KMS-11 (cell line): ENCODE measurements around the gene TTC21A.

ENCODE experiments used
- H2AFZ ChIP-seq: fragments of 200-600 bp; sonication (generic); 2 replicates; pipeline ENCODE4 v1.6.1; 2016; ENCODE audit warnings: antibody characterized with exemption, mixed run types, low read depth
- H3K27ac ChIP-seq: fragments of 200-600 bp; sonication (generic); 2 replicates; pipeline ENCODE4 v1.6.1; 2016; ENCODE audit warnings: mild to moderate bottlenecking, mixed run types
- H3K27me3 ChIP-seq: fragments of 200-600 bp; sonication (generic); 2 replicates; pipeline ENCODE4 v1.6.1; 2017; ENCODE audit warnings: mild to moderate bottlenecking, low read depth, mixed run types, moderate library complexity; ENCODE audit not compliant: insufficient read depth
- H3K36me3 ChIP-seq: fragments of 200-600 bp; sonication (generic); 2 replicates; pipeline ENCODE4 v1.6.1; 2017; ENCODE audit warnings: mild to moderate bottlenecking, mixed run types; ENCODE audit not compliant: insufficient read depth
- H3K4me1 ChIP-seq: fragments of 200-600 bp; sonication (generic); 2 replicates; pipeline ENCODE4 v1.6.1; 2016; ENCODE audit warnings: mild to moderate bottlenecking, low read depth, mixed run types; ENCODE audit not compliant: poor library complexity, severe bottlenecking
- H3K4me2 ChIP-seq: fragments of 200-600 bp; sonication (generic); 2 replicates; pipeline ENCODE4 v1.7.0; 2016; ENCODE audit warnings: mild to moderate bottlenecking, mixed run types
- H3K4me3 ChIP-seq: fragments of 200-600 bp; sonication (generic); IDR thresholded peaks from 2 replicates; pipeline ENCODE4 v1.6.1; 2017; ENCODE audit warnings: low read depth, low read length, mixed read lengths; ENCODE audit not compliant: insufficient read depth
- H3K79me2 ChIP-seq: fragments of 200-600 bp; sonication (generic); 2 replicates; pipeline ENCODE4 v1.6.1; 2016; ENCODE audit warnings: low read depth, mixed run types; ENCODE audit not compliant: insufficient read depth
- H3K9ac ChIP-seq: fragments of 200-600 bp; sonication (generic); 2 replicates; pipeline ENCODE4 v1.6.1; 2016; ENCODE audit warnings: mild to moderate bottlenecking, mixed run types
- H4K20me1 ChIP-seq: fragments of 200-600 bp; sonication (generic); 2 replicates; pipeline ENCODE4 v1.6.1; 2016; ENCODE audit warnings: mild to moderate bottlenecking, mixed run types; ENCODE audit not compliant: insufficient read depth
- TF ChIP-seq, protein P1 (sequence below): fragments of 200-600 bp; sonication (generic); conservative IDR thresholded peaks from 2 replicates; pipeline ENCODE4 v1.6.1; 2017; ENCODE audit warnings: low read depth, mild to moderate bottlenecking, antibody characterized with exemption, low read length, moderate library complexity, mixed read lengths

The TTC21A gene

GRCh38 chr3:39183211-39184080 lies 76.0 kb downstream of the TTC21A start:
- TF ChIP-seq, protein P1, sequence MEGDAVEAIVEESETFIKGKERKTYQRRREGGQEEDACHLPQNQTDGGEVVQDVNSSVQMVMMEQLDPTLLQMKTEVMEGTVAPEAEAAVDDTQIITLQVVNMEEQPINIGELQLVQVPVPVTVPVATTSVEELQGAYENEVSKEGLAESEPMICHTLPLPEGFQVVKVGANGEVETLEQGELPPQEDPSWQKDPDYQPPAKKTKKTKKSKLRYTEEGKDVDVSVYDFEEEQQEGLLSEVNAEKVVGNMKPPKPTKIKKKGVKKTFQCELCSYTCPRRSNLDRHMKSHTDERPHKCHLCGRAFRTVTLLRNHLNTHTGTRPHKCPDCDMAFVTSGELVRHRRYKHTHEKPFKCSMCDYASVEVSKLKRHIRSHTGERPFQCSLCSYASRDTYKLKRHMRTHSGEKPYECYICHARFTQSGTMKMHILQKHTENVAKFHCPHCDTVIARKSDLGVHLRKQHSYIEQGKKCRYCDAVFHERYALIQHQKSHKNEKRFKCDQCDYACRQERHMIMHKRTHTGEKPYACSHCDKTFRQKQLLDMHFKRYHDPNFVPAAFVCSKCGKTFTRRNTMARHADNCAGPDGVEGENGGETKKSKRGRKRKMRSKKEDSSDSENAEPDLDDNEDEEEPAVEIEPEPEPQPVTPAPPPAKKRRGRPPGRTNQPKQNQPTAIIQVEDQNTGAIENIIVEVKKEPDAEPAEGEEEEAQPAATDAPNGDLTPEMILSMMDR = no peak
- H3K27ac ChIP-seq = no peak overlapping the region

DNA sequence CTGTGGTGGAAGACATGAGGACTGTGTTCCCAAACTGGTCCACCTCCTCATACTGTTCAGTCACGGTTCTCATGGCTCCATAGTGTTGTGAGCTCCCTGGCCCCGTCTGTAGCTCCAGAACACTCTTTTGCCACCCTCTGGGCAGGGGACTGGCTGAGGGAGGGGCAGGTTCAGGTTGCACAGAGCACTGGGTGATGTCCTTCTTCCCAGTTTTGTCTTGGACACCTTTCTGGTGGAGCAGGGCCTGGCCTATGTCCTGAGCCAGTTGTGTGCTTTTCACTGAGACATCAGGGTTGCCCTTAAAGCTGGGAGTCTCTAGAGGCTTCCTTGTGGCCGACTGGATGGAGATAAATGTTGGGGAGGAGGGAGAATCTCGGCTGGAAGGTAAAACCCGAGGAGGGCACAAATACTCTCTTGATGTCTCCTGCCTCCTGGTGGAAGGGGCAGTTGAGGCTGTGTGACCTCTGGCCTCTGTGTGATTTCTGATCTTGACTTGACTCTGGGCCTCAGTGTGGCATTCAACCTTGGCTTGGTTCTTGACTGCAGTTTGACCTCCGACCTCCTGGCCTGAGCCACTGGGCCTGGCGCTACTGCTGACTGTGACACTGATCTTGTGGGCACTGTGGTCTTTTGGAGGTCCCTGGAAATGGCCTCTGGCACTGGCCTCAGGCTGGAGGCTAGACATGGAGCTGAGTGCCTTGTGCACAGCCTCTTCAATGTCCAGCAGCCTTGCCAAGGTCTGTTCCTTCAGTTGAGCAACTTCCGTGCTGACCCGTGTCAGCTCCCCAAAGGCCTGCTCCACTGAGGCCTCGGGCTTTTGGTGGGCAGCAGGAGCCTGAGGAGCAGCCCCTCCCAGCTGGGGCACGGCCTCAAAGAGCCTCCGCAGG lies 76.8 kb downstream of the TTC21A start:
- Histone ChIP-seq H2AFZ (no peak overlapping the region), H3K9ac (no peak overlapping the region), H3K36me3 (no peaks in the 10 kb centered on the region), H3K27me3 (no peaks in the 10 kb centered on the region), H3K27ac (no peak overlapping the region), H3K4me1 (peaks cover 20% of the 10 kb centered on the region), H3K4me2 (no peak overlapping the region), H4K20me1 (no peaks in the 10 kb centered on the region), H3K4me3 (no peak overlapping the region), H3K79me2 (no peaks in the 10 kb centered on the region)
- TF ChIP-seq, protein P1 = no peak

More at GRCh38 chr3:39183211-39184080, 76.0 kb downstream of the TTC21A start:
- no peak overlapping the region for H3K4me2 ChIP-seq
- H3K9ac ChIP-seq = no peak overlapping the region
- no peaks in the 10 kb centered on the region for H3K27me3 ChIP-seq
- no peak overlapping the region for H3K4me3 ChIP-seq
- H3K4me1 ChIP-seq = peaks cover 26% of the 10 kb centered on the region
- H3K36me3 ChIP-seq = no peaks in the 10 kb centered on the region
- no peak overlapping the region for H2AFZ ChIP-seq
- H3K79me2 ChIP-seq = no peaks in the 10 kb centered on the region
- H4K20me1 ChIP-seq = no peaks in the 10 kb centered on the region

GRCh38 chr3:39184968-39185285 lies 77.4 kb downstream of the TTC21A start:
- Histone ChIP-seq H3K27me3 (no peaks in the 10 kb centered on the region), H3K4me3 (no peak overlapping the region), H4K20me1 (no peaks in the 10 kb centered on the region), H3K4me2 (no peak overlapping the region), H3K27ac (no peak overlapping the region), H3K4me1 (peaks cover 15% of the 10 kb centered on the region), H3K79me2 (no peaks in the 10 kb centered on the region), H3K36me3 (no peaks in the 10 kb centered on the region), H3K9ac (no peak overlapping the region), H2AFZ (no peak overlapping the region)
- TF ChIP-seq, protein P1 = no peak

DNA sequence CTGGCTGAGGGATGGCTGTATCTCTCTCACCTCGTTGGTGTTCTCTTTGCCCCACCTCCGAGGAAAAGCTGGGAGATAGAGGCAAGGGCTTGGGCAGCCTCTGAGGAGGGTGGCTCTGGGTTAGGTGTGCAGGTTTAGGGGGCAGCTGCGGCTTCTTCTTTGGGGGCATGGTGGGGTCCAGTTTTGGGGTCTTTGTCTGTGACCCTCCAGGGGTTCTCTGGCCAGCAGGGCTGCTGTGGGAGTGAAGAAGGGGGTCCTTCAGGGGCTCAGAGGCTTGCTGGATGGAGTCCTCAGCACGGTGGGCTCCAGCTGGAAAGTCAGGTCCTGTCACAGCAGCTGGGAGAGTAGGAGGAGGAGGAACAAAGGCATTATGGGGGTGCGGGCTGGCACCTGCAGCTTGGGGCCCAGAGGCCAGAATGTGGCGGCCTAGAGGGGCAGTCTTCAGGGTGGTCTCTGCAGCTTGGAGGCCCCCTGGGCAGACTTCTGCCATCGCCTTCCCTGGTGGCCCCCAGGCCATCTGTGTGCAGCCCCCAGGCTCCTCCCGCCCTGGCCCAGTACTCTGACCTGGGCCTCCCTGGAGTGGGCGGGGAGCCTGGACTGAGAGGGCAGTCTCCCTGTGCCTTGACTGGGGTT lies 78.0 kb downstream of the TTC21A start:
- no peaks in the 10 kb centered on the region for H3K79me2 ChIP-seq
- TF ChIP-seq, protein P1 = no peak
- peaks cover 15% of the 10 kb centered on the region for H3K4me1 ChIP-seq
- no peak overlapping the region for H2AFZ ChIP-seq
- no peaks in the 10 kb centered on the region for H3K36me3 ChIP-seq
- H3K27me3 ChIP-seq = no peaks in the 10 kb centered on the region
- H4K20me1 ChIP-seq = no peaks in the 10 kb centered on the region
- H3K4me2 ChIP-seq = no peak overlapping the region
- no peak overlapping the region for H3K27ac ChIP-seq
- no peak overlapping the region for H3K9ac ChIP-seq
- H3K4me3 ChIP-seq = no peak overlapping the region
